Body of pancreas (tissue), 4 donors: Measurements from ENCODE around the gene CDCA3.

Experiments used
- POLR2A ChIP-seq, 3 donors: fragments of 450-650 bp; IDR thresholded peaks; one replicate each; pipeline ENCODE4 v1.6.1; 2016; ENCODE audit warnings: antibody characterized with exemption in 3 of 3, mild to moderate bottlenecking in 2 of 3
- TF ChIP-seq, protein P1 (sequence below), 7 experiments: fragments of 450-650 bp in 4 of 7; fragments of 200-600 bp in 3 of 7; sonication (generic) in 3 of 7; IDR thresholded peaks; one replicate each; pipeline ENCODE4 v1.5.1; 2016 to 2019; ENCODE audit warnings: antibody characterized with exemption in 7 of 7

DNA sequence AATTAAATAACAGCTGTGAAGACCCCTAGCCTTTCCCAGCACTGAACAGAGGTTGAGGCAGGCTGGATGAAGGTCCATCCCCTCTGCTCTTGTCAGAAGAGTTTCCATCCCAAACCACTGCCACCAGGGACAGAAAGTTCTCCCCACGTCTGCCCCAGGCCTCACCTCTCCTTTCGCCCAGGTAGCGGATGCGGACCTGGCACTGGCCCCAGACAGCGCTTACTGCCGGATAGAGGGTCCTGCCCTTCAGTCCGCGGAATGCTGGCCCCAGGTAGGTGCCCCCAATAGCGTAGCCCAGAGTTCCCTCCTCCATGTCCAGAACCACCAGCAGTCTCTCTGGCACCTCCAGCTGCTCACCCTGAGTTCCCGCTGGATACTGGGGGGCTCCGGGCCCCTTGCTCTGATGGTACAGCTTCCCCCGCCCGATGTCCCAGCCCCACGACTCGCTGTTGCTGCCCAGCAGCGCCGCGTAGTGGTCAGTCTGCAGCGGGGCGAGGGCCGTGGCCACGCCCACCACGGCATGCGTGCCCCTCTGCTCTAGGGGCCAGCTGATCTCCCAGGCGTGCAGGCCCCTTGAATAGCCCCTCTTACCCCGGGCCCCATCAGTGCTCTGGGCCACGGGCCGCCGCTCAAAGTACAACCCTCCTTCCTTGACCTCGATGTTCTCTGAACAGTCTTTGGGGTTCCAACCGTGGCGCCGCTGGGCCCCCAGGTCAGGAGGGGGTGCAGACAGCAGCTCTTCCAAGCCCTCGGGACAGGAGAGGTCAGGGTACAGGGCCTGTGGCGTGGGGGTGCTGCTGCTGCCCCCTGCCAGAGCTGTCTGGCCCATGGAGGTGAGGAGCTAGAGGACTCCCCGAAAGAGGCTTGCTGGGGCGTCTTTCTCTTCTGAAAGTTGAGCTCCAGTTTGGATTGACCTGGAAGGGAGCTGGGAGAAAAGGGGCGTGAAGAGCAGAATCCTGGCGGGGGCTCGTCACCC is 21.3 kb upstream of the CDCA3 start:
- TF ChIP-seq, protein P1, sequence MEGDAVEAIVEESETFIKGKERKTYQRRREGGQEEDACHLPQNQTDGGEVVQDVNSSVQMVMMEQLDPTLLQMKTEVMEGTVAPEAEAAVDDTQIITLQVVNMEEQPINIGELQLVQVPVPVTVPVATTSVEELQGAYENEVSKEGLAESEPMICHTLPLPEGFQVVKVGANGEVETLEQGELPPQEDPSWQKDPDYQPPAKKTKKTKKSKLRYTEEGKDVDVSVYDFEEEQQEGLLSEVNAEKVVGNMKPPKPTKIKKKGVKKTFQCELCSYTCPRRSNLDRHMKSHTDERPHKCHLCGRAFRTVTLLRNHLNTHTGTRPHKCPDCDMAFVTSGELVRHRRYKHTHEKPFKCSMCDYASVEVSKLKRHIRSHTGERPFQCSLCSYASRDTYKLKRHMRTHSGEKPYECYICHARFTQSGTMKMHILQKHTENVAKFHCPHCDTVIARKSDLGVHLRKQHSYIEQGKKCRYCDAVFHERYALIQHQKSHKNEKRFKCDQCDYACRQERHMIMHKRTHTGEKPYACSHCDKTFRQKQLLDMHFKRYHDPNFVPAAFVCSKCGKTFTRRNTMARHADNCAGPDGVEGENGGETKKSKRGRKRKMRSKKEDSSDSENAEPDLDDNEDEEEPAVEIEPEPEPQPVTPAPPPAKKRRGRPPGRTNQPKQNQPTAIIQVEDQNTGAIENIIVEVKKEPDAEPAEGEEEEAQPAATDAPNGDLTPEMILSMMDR (IDR thresholded peaks at IDR 0.05) = peak; percentile 89 to 98 (median 94)
- TF ChIP-seq POLR2A (IDR thresholded peaks at IDR 0.05) = no peak
